ENCODE data around the gene KRT85.

- TF ChIP-seq, protein P1, sequence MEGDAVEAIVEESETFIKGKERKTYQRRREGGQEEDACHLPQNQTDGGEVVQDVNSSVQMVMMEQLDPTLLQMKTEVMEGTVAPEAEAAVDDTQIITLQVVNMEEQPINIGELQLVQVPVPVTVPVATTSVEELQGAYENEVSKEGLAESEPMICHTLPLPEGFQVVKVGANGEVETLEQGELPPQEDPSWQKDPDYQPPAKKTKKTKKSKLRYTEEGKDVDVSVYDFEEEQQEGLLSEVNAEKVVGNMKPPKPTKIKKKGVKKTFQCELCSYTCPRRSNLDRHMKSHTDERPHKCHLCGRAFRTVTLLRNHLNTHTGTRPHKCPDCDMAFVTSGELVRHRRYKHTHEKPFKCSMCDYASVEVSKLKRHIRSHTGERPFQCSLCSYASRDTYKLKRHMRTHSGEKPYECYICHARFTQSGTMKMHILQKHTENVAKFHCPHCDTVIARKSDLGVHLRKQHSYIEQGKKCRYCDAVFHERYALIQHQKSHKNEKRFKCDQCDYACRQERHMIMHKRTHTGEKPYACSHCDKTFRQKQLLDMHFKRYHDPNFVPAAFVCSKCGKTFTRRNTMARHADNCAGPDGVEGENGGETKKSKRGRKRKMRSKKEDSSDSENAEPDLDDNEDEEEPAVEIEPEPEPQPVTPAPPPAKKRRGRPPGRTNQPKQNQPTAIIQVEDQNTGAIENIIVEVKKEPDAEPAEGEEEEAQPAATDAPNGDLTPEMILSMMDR (IDR thresholded peaks at IDR 0.05), result no peak
- no peak for TF ChIP-seq EZH2 (IDR thresholded peaks at IDR 0.05; ENCODE audit: borderline replicate concordance, insufficient read depth, low read depth, low read length, poor library complexity, severe bottlenecking)
Observed at GRCh38 chr12:52316701-52317100, 50.6 kb downstream of the KRT85 start.

Data from B cell (primary cell).